ENCODE results near the gene TAF4. TPM values are rescaled to one million over a fixed set of nuclear protein-coding genes. Genes with fewer than 3 reads are reported as not detected.

The TAF4 gene
- total RNA-seq, 4 donors from 2014 or later: 6.2 to 37.6 (median 10.7) TPM

- no peak overlapping the region for H3K4me3 ChIP-seq
- DNase-seq: no peak
- H3K36me3 ChIP-seq: no peaks in the 10 kb centered on the region
- H3K27ac ChIP-seq: no peak overlapping the region
- intact Hi-C loops (cut with DNase I; ENCODE audit: low total_unique reads): no loop called here
- no peaks in the 10 kb centered on the region for H3K9me3 ChIP-seq
- no peaks in the 10 kb centered on the region for H3K27me3 ChIP-seq
- TF ChIP-seq POLR2A (IDR thresholded peaks at IDR 0.05) (no peak), CTCF (IDR thresholded peaks at IDR 0.05) (no peak)
- no peaks in the 10 kb centered on the region for H3K4me1 ChIP-seq
Observed at GRCh38 chr20:61998343-61999121, 67.1 kb downstream of the TAF4 start.

GRCh38 chr20:61997891-61998290, 67.8 kb downstream of the TAF4 start:
- TF ChIP-seq POLR2A (IDR thresholded peaks at IDR 0.05) (no peak), CTCF (IDR thresholded peaks at IDR 0.05) (no peak)
- DNase-seq: no peak
- Histone ChIP-seq H3K27ac (no peak overlapping the region), H3K27me3 (no peaks in the 10 kb centered on the region), H3K4me1 (no peaks in the 10 kb centered on the region), H3K36me3 (no peaks in the 10 kb centered on the region), H3K9me3 (no peaks in the 10 kb centered on the region), H3K4me3 (no peak overlapping the region)
- intact Hi-C loops (cut with DNase I; ENCODE audit: low total_unique reads): no loop called here

GRCh38 chr20:61997372-61997771, 68.3 kb downstream of the TAF4 start:
- Histone ChIP-seq H3K4me3 (no peak overlapping the region), H3K4me1 (no peaks in the 10 kb centered on the region), H3K9me3 (no peaks in the 10 kb centered on the region), H3K27me3 (no peaks in the 10 kb centered on the region), H3K27ac (no peak overlapping the region), H3K36me3 (no peaks in the 10 kb centered on the region)
- DNase-seq: no peak
- intact Hi-C loops (cut with DNase I; ENCODE audit: low total_unique reads): no loop called here
- no peak for TF ChIP-seq POLR2A (IDR thresholded peaks at IDR 0.05)

GRCh38 chr20:61994546-61994945, 71.1 kb downstream of the TAF4 start:
- Histone ChIP-seq H3K36me3 (no peaks in the 10 kb centered on the region), H3K4me3 (no peak overlapping the region)
- TF ChIP-seq CTCF (IDR thresholded peaks at IDR 0.05): no peak
- TF ChIP-seq POLR2A (IDR thresholded peaks at IDR 0.05): no peak

GRCh38 chr20:61993058-61993457, 72.6 kb downstream of the TAF4 start:
- H3K27ac ChIP-seq: no peak overlapping the region
- no peak for DNase-seq
- no peaks in the 10 kb centered on the region for H3K9me3 ChIP-seq
- H3K36me3 ChIP-seq: no peaks in the 10 kb centered on the region
- no peak overlapping the region for H3K4me3 ChIP-seq
- no peaks in the 10 kb centered on the region for H3K4me1 ChIP-seq
- no peaks in the 10 kb centered on the region for H3K27me3 ChIP-seq
- no peak for TF ChIP-seq POLR2A (IDR thresholded peaks at IDR 0.05)
- no peak for TF ChIP-seq CTCF (IDR thresholded peaks at IDR 0.05)
- intact Hi-C loops (cut with DNase I; ENCODE audit: low total_unique reads): no loop called here

More at GRCh38 chr20:61994546-61994945, 71.1 kb downstream of the TAF4 start:
- Histone ChIP-seq H3K9me3 (no peaks in the 10 kb centered on the region), H3K27me3 (no peaks in the 10 kb centered on the region), H3K4me1 (no peaks in the 10 kb centered on the region), H3K27ac (no peak overlapping the region)
- intact Hi-C loops (cut with DNase I; ENCODE audit: low total_unique reads): no loop called here
- DNase-seq: no peak
